GM04504 (cell line): ENCODE measurements around the gene TOMM6.
A peak's percentile ranks its signal among the peaks of the same experiment; 100 is the strongest.

ENCODE experiments used
- DNase-seq: peaks from one replicate; pipeline ENCODE4 v3.0.0-alpha.2; 2012; ENCODE audit warnings: low read depth

Gene TOMM6

DNA sequence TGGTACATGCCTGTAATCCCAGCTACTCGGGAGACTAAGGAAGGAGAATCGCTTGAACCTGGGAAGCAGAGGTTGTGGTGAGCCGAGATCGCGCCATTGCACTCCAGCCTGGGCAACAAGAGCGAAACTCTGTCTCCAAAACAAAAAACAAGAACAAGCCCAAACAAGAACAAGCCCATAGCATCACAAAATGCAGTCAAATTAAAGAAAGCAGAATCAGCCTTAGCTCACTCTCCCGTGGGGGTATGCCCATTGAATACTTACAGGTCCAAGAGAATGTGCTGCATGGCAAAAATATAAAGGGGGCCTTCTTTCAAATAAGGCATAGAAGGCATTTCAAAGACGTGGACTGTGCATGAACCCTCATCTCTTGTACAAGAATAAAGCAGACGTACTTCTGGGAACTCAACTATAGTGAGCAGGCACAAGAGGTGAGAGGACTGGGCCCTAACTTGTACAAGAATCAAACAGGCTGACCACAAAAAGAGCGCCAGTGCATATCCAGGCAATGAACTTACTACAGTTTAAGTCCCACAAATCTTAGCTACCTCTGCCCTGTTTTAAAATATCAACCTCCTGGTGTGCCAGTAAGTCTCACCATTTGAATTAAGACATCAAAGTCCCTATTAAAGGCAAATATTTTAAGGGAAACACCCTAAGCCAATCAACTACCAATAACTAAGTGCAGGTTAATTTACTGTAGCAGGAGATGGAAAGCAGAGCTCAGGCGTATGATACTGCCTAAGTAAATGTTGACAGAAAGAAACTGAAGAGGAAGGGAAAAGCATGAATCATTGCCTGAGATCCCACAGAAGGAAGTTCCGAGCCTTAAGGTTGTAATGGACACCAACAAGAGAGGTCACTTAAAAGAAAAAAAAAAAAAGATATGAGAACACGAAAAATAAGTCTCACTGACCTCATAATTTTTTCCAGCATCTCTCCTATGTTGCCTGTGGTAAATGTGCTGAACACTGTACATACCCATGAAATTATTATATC lies 37.4 kb downstream of the TOMM6 start:
- no peak for DNase-seq

DNA sequence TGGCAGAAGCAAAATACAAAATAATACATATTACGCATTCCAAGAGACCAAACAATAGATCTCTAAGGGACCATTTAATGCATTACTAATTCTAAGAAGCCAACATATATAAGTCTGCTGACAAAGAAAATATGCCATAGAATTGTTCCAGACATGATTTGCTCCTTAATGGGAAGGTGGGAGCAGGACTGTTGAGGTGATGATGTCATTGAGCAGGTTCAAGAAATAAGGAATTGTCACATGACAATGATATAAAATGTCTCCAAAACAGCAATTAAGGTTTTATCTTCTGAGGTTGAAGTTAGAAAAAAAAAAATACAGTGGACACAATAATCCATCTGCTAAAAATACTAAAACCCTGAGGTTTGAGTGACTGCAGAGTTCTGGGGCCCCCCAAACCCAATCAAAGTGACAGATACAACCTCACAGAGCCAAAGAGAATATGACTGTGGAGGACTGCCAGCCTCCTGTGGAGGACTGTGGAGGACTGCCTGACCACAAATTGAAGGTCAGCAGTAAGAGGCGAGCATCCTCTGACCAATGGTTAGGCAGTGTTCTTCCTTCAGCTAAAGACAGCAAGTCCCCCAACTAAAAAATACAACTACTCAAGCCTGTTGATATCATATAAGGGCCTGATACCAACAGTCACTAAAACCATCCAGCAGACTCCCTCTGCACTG lies 39.0 kb downstream of the TOMM6 start:
- DNase-seq = no peak

DNA sequence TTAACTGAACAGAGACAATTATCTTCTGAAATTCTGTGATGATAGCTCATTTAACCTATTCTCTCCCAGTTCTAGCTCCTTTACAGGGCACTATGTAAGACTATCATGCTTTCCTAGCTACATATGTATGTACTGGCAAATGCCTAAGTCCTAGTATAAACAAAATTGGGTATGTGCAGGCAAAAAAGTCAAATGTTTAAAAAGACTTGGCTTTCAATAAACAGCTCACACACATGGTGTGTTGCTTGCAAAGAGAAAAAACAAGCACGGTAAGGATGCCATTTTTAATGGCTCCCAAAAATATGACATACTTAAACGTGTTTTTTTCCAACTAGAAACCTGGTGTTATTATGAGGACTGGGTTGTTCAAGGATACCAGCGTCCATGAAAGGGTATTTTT lies 44.8 kb downstream of the TOMM6 start:
- no peak for DNase-seq

DNA sequence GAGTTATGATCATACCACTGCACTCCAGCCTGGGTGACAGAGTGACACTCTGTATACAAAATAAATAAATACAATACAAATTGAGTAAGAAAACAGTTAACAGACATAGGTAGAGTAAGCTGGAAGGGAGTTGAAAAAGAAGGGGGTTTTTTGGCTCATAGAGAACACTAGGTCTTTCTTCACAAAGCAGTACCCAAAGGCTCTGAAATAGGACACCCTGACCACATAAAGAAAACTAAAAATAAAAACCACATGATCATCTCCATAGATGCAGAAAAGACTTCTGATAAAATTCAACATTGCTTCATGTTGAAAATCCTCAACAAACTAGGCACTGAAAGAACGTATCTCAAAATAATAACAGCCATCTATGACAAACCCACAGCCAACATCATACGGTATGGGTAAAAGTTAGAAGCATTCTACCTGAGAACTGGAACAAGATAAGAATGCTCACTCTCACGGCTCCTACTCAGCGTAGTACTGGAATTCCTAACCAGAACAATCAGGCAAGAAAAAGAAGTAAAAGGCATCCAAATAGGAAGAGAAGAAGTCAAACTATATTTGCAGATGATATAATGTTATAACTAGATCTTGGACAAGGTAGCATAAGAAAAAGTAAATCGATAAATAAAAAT lies 48.6 kb downstream of the TOMM6 start:
- no peak for DNase-seq

DNA sequence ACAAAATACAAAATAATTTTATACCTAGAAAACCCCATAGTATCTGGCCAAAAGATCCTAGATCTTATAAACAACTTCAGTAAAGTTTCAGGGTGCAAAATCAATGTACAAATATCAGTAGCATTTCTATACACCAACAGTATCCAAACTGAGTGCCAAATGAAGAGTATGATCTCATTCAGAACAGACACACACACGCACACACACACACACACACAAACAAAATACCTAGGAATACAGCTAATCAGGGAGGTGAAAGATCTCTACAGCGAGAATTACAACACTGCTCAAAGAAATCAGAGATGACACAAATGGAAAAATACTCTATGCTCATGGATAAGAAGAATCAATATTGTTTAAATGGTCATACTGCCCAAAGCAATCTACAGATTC lies 49.2 kb downstream of the TOMM6 start:
- DNase-seq = peak; percentile 3
